AG08396 (cell line): Measurements from ENCODE around the gene GAS6.

Source experiments
- DNase-seq: peaks from one replicate; pipeline ENCODE4 v3.0.0; 2012; ENCODE audit warnings: low spot score, mixed read lengths

Gene GAS6

DNA sequence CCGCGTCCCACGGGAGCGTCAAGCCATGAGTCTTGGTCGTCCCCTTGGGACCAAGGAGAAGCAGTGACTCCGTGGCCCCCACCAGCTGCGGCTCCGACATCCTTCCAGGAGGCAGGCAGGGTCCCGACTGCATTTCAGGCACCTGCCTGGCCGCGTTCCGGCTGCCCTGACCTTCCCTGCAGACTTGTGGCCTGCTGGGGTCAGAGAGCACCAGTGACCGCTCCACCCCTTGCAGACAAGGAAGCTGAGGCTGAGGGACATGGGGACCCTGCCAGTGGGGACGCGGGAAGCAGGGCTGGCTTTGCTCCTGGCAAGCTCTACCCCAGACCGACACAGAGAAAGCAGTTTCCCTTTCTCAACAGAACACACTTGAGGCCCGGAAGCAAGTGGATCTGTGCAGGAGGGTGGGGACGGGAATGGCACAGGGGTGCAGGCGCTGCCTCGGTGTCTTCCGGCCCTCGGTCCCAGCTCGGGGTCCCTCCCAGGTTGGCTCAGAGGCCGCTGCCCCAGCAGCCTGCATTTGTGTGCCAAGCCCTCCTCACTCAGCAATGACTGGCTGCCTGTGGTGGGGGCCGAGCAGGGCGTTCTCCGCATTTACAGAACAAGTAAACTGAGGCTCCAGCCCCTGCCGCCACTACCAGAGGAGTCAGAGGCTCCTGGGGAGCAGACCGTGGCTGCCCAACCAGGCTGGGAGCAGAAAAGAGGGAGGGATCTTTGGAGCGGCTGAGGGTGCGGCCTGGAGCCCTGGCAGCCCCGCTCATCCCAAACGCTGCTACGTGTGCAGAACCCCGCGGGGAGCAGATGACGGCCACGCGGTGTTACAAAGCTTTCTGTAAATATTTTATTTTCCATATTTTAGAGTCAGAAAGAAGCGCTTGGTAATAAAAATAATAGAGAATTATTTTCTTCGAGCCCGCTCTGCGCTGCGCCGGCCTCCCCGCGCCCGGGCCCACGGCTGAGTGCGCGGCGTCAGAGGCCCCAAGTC is 43.9 kb downstream of the GAS6 start:
- DNase-seq = no peak

DNA sequence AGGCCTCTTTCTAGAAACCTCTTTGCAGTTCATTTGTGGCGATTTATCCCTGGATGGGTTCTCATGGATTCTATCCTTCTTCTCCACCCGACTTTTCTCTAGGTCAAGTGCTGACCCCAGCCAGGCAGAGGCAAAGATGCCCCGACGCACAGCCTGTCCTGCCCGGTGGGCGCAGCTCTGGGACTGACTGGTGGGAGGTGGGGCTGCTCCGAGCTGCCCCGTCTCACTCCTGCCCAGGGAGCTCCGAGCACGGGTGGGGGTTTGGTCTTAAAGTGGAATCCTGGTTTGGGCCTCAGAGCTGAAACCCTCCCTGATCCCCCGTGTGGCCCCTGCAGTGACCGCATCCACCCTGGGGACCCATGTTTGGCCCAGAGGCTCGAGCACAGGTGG is 44.5 kb downstream of the GAS6 start:
- DNase-seq = no peak

DNA sequence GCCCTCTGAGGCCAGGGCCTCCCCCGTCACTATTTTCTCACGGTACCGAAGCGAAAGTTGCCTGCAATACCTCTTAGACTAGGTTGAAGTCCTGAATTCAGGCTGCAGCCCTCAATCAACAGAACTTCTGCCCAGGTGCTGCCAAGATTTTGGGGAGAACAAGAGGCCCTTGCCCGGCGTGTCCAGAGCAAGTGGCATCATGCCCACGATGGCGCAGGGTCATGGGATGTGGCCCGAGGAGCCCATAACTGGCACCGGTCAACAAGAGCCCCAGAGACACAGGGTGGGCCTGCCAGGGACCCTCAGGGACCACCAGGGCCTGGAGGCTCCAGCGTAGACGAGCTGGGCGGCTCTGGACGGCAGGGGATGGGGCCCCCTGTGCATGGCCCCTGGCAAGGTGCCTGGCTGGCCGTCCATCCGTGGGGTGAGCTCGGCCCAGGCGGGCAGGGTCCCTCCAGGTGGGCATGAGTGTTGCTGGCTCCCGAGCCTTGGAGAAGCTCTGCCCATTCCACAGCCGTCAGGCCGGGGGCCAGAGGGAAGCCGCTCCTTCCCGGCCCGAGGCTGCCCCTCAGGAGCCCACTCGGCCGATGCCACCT is 45.1 kb downstream of the GAS6 start:
- no peak for DNase-seq

DNA sequence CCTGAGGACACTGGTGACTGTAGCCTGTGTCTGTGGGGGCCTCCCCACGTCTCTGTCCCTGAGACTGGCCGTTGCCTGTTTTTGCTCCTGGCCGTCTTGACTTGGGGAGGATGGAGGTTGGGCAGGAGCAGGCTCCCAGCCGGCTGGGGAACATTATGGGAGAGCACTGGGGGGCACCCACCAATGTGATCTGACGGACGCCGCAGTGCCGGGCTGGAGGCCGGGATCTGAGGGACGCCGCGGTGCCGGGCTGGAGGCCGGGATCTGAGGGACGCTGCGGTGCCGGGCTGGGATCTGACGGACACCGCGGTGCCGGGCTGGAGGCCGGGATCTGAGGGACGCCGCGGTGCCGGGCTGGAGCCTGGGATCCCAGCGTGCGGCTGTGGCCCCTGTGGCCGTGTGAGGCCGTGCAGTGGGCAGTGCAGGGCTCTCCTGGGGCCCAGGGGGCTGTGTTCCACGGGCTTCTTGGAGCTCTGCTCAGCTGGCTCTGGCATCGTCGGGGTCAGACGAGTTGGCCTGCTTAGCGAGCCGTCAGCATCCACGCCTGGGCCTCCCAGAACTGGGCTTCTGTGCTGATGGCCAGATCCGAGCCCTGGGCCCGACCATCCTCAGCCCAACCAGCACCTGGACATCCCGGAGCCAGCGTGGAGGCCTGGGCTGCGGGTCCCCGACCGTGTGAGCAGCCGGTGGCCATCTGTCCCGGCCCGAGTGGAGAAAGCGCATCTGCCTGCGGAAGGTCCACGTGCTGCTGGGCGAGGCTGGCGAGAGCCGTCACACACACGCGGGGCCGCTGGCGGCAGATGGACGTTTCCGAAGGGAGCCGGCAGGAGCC is 45.8 kb downstream of the GAS6 start:
- no peak for DNase-seq

DNA sequence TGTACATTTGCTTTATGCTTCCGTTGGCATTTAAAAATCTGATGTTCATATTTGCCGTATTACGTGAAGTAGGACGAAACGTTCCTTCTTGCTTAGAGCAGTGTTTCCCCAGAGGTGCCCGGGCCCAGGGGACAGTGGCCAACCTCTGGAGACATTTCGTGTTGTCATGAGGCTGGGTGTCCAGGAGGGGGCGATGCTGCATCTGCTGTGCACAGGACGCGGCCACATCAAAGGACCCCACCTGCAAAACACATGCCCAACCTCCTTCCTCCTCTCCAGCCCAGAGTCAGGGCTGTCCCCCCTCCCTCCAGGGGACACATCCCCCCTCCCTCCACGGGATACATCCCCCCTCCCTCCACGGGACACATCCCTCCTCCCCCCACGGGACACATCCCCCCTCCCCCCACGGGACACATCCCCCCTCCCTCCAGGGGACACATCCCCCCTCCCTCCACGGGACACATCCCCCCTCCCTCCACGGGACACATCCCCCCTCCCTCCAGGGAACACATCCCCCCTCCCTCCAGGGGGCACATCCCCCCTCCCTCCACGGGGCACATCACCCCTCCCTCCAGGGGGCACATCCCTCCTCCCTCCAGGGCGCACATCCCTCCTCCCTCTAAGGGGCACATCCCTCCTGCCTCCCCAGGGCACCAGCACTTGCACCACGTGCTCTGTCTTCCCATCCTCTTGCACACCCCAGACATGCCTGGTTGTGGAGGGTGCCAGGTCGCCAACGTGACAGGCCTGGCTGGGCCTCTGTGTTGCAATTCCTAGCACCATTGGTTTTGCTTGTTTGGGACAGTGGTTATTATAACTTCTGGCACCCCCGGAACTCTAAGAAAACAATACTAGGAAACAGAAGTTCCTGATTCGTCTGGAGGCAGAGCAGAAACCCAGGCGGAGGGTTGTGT is 46.7 kb downstream of the GAS6 start:
- peak; percentile 82 for DNase-seq

DNA sequence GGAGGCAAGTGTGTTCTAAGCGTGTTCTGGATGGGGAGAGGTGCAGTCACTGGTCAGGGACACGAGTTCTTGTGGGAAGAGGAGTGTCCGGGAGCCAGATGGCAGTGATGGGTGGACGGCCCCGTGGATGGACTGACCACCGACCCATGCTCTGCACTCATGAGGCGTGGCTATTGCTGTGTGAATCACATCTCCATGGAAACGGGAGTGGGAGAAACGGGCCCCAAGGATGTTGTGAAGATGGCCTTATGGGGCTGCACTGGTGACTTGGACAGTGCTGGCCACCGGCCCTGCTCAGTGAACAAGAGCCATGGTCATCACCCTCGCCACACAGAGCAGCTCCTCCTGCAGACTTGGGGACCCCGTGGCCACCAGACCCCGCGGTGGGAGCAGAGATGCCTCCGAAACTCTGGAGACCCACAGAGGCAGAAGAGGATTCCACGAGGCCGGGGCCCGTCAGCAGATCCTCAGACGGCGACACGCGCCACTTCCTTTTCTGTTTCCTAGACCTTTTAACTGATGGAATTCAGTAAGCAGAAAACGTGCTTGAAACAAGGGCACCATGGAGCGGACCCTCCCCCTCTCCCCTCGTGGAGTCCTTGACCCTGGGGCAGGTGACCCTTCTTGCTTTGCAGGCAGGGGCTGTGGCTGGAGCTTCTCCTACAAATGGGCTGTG is 47.5 kb downstream of the GAS6 start:
- DNase-seq = peak; percentile 52

DNA sequence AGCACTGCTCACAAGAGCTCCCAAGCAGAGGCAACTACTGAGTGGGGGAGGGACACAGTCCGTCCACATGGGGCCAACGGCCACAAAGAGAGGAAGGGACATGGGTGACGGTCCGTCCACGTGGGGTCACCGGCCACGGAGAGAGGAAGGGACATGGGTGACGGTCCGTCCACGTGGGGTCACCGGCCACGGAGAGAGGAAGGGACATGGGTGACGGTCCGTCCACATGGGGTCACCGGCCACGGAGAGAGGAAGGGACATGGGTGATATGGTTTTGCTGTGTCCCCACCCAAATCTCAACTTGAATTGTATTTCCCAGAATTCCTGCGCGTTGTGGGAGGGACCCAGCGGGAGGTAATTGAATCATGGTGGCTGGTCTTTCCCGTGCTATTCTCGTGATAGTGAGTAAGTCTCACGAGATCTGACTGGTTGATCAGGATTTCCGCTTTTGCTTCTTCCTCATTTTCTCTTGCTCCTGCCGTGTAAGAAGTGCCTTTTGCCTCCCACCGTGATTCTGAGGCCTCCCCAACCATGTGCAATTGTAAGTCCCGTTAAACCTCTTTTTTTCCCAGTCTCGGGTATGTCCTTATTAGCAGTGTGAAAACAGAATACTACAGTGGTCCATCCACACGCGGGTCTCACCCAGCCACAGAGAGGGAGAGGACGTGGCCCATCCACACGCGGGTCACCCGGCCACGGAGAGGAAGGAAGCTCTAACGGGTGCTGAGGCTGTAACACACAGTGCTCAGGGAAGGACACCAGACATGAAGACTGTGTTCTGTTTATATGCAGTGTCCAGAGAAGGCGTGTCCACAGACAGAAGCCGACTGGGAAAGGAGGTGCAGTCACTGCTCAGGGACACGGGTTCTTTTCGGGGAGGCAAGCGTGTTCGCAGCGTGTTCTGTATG is 48.5 kb downstream of the GAS6 start:
- no peak for DNase-seq

DNA sequence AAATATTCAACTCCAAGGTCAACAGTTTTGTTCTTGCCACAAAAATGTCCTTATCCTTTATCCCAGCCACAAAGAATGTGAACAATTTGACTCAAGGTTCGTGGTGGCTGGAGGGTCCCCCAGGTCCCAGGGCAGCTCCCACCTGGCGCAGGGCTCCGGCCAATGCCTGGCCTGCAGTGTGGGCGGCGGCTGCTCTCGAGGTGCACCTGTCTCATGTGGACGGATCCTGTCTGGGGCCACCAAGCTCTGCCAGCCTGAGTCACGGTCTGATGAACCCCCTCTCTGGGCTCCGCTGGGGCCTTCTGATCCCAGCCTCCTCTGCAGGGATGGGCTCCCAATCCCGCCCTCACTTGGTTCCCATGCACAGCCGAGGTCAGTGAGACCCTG is 49.4 kb downstream of the GAS6 start:
- DNase-seq = peak; percentile 78

DNA sequence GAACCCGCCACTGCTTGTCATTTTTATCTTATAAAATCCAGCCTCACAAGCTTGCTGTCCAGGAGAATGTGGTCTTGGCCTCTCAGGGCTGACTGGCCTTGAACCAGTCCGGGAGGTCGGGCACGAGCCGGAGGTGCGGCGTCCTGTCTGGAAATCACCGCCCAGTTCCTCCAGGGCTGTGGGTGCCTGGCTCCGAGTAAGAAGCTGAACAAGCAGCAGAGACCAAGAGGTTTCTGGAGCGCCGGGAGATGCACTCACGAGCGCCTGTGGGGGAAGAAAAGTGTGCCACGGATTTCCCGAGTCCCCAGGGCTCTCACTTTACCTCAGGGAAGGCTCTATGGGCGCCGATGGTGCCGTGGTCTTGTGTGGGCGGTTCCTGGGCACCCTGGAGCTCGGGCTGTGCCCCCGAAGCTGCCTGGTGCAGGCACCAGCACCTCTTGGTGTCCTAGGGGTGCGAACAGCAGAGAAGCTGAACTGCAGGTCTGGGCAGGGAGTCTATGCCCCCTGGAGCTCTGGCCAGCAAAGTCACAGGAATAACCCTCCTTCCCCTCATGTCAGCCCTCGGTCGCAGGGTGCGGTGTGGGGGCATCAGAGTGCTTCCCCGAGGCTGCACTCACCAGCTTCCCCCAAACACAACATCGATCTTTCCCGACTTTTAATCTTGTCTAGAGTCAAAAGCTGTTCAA is 50.0 kb downstream of the GAS6 start:
- no peak for DNase-seq

DNA sequence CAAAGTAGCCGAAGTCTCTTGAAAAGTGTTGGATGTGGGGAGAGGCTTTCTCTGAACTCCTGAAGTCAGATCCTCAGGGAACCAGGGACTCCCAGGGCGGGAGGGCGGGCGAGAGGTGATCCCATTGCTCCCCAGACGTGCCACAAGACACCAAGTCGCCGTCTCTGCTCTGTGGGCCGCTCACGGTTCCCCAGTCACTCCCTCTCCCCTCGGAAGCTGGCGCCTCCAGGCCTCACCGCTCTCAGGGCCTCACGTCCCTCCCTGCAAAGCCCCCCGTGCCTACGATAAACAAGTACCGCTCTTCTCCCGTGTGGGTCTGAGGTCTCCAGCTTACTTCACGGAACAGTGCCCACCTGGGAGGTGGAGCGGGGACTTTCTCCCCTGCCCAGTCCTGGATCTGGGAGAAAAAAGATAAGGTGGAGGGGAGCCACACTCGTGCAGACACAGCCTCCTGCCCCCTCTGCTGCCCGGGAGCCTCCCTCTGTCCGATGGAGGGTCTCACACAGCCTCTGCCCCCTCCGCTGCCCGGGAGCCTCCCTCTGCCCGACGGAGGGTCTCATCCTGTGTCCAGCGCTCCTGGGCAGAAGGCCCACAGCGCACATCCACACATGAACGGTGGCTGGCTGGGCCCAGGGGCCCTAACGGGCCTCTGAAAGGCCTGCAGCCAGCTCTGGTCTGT is 50.7 kb downstream of the GAS6 start:
- no peak for DNase-seq

DNA sequence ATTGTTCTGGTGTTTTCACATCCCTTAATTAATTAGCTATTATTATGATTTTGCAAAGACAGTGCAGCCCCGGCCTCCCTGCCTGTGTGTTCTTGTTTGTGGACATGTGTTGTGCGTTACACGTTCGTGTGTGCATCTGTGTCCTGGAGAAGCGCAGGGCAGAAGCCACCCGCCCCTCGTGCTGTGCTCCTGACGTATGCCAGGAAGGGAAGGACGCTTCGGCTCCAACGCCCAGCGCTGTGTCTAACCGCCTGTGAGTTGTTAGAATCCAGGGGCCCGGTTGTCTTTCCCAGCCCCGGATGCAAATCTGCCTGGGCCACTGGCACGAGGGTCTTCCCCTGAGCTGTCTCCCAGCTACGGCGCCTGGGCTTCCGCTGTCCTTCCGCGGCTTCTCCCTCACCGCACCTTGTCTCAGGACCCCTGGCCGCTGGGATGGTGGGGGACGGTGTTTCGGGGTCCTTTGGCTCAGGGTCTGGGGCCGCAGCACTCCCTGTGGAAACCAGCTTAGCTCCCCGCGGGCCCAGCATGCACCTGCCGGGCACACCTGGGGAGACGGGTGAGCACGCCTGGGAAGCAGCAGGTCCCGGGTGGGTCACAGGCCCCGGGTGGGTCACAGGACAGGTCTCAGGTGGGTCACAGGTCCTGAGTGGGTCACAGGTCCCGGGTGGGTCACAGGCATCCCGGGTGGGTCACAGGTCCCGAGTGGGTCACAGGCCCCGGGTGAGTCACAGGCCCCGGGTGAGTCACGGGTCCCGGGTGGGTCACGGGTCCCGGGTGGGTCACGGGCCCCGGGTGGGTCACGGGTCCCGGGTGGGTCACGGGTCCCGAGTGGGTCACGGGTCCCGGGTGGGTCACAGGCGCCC is 51.5 kb downstream of the GAS6 start:
- DNase-seq = no peak

DNA sequence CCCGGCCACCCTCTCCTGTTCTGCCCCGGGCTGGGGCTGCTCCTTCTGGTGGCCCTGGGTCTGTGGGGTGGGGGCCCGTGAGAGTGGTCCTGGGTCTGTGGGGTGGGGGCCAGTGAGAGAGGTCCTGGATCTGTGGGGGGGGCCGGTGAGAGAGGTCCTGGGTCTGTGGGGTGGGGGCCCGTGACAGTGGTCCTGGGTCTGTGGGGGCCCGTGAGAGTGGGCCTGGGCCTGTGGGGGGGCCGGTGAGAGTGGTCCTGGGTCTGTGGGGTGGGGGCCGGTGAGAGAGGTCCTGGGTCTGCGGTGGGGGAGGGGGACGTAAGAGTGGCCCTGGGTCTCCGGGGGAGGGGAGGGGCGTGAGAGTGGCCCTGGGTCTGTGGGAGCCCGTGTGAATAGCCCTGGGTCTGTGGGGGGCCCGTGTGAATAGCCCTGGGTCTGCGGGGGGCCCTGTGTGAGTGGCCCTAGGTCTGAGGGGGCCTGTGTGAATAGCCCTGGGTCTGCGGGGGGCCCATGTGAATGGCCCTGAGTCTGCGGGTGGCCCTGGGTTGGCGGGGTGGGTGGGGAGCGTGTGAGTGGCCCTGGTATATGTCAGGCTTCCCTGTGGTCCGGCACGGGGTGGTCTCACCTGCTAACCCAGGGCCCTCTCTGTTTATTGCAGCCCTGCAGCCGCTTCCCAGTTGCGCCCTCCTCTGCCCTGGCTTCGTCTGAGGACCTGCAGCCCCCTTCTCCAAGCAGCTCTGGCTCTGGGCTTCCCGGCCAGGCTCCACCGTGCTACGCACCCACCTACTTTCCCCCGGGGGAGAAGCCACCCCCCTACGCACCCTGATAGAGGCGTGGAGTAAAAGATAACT is 52.6 kb downstream of the GAS6 start:
- DNase-seq = no peak

DNA sequence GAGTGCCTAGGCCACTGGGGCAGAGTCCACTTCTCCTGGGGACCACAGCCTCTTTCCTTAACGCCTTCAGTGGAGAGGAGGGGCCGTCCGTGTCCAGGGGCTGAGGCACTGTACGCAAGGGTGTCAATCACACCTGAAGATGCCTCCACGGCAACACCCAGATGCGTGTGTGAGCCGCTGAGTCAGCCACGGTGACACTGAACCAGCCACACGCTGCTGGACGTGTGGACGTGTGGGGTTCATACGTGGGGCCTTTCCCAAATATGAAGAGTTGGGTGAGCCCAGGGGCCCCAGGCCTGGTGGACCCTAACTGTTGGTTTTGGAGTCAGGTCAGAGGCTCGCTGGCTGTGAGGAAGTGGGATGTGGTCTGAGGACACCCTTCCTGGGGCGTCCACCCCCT is 53.2 kb downstream of the GAS6 start:
- DNase-seq = no peak

DNA sequence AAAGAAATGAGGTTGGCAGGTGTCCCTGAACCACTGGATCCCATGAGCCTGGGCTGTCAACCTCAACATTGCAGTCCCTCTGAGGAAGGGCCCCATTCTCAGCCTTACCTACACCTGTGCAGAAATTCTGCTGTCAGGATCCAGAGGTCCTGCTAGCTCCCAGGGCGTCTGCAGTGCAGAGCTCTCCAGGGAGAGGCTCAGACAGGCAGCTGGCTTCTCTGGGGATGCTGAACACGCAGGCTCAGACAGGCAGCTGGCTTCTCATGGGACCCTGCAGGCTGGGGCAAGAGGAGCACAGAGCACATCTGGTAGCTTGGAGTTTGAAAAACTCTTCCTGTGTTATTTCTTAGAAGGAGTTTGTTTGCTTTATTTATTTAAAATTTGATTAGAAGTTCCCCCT is 53.9 kb downstream of the GAS6 start:
- no peak for DNase-seq

DNA sequence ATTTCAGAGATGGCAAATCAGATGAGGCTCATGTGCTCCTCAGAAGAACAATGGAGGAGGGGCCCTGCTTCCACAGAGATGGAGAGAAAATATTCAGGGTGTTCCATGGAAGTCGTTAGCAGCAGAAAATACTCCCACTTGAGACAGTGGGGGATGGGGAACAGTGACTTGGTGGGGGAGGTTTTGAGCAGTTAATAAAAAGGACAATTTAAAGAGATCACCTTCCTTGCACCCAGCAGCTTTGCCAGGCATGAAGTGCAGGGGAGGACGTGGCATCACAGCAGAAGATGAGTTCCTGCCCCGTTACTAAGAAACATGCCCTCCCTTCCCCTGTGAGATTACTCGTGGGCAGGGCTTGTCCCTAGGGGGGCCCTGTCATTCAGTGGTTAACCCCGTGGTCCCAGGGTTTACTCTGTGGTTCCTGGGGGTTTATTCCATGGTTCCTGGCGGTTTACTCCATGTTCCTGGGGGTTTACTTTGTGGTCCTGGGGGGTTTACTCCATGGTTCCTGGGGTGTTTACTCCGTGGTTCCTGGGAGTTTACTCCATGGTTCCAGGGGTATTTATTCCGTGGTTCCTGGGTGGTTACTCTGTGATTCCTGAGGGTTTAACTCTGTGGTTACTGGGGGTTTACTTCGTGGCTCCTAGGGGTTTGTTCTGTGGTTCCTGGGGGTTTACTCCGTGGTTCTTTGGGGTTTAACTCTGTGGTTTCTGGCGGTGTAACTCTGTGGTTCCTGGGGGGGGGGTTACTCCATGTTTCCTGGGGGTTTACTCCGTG is 55.6 kb downstream of the GAS6 start:
- DNase-seq = no peak

DNA sequence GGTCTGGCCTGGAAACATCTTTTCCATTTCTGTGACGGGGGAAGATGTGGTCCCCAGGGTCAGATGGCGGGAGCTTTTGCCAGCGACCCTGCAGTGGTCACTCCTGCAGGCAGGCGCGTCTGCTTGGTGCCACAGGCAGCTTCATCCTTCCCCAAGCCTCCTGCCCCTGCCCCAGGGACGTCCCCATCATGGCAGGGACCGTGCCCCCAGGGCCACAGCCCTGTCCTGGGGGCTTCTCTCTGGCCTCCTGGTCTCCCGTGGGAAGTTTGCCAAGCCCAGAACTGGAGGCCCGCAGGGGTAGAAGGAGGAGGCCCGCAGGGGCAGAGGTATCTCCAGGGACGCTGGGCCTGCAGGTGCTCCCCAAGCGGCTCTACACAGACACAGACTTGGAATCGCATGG is 57.4 kb downstream of the GAS6 start:
- no peak for DNase-seq
